Testis (tissue), 3 donors: ENCODE results near the gene PANX2. TPM values are rescaled to one million over a fixed set of nuclear protein-coding genes. Genes with fewer than 3 reads are reported as not detected.

Experiments used
- DNase-seq: peaks from one replicate; pipeline ENCODE4 v3.0.0-alpha.2; 2019
- H3K27ac ChIP-seq, 2 donors: fragments of 200-600 bp; sonication (generic); one replicate each; pipeline ENCODE4 v1.5.1; 2019
- H3K27me3 ChIP-seq: fragments of 200-600 bp; sonication (generic); one replicate; pipeline ENCODE4 v1.5.1; 2019
- H3K36me3 ChIP-seq: fragments of 200-600 bp; sonication (generic); one replicate; pipeline ENCODE4 v1.5.1; 2017; ENCODE audit warnings: low read depth; ENCODE audit errors: missing control alignments
- H3K4me1 ChIP-seq: fragments of 200-600 bp; sonication (generic); one replicate; pipeline ENCODE4 v1.5.1; 2019
- H3K4me3 ChIP-seq, 2 donors: fragments of 200-600 bp; sonication (generic); one replicate each; pipeline ENCODE4 v1.5.1; 2017 to 2019
- H3K9me3 ChIP-seq: fragments of 200-600 bp; sonication (generic); one replicate; pipeline ENCODE4 v1.5.1; 2017
- CTCF ChIP-seq, 3 experiments: fragments of 450-650 bp in 2 of 3; fragments of 200-600 bp in 1 of 3; sonication (generic) in 1 of 3; IDR thresholded peaks; one replicate each; pipeline ENCODE4 v1.5.1; 2016 to 2019; ENCODE audit warnings: antibody characterized with exemption in 3 of 3, mild to moderate bottlenecking in 2 of 3, moderate library complexity in 1 of 3
- POLR2A ChIP-seq: fragments of 450-650 bp; IDR thresholded peaks from one replicate; pipeline ENCODE4 v1.6.1; 2017; ENCODE audit warnings: antibody characterized with exemption, mild to moderate bottlenecking, moderate library complexity
- WGBS, 2 donors: methylation state at CpG; one replicate each; pipeline ENCODE4 v1.1.5; 2018; 5-methylcytosine and 5-hydroxymethylcytosine counted together
- intact Hi-C: fragments of 100-400 bp; cut with DNase I; formaldehyde crosslinking; loops from one replicate; pipeline ENCODE4 v1.15.1; 2023; ENCODE audit warnings: low total_unique reads
- polyA plus RNA-seq: library from polyadenylated mRNA; stranded (reverse); fragments of 350-450 nt; fragmentation: Illumina TruSeq; extraction: RNeasy Lipid Tissue Mini Kit (QIAGEN cat#74804); gene quantifications from one replicate; pipeline ENCODE4 v1.2.3, GENCODE V29; 2014; ENCODE audit warnings: low read depth, low replicate concordance; ENCODE audit not compliant: insufficient read depth
- total RNA-seq, 2 donors: library from RNA; depleted of rRNA; stranded (reverse); fragments of >200 nt; gene quantifications; one replicate each; pipeline ENCODE4 v1.2.3, GENCODE V29; 2016

The PANX2 gene
- total and polyA plus RNA-seq, 3 donors from 2014 or later: 2.0 to 6.3 (median 5.3) TPM

- DNase-seq: no peak
- H3K36me3 ChIP-seq: no peaks in the 10 kb centered on the region
- H3K27ac ChIP-seq: no peak overlapping the region
- no peaks in the 10 kb centered on the region for H3K9me3 ChIP-seq
- WGBS, 2 donors: 83 to 88% methylated on average over 9 of the region's 9 CpGs
- TF ChIP-seq CTCF (IDR thresholded peaks at IDR 0.05): no peak
- TF ChIP-seq POLR2A: no peak
- H3K27me3 ChIP-seq: no peaks in the 10 kb centered on the region
- no peak overlapping the region for H3K4me3 ChIP-seq
- H3K4me1 ChIP-seq: peaks cover 5% of the 10 kb centered on the region
- intact Hi-C loops: no loop called here
Measured at GRCh38 chr22:50138988-50139387, 31.5 kb upstream of the PANX2 start.

DNA sequence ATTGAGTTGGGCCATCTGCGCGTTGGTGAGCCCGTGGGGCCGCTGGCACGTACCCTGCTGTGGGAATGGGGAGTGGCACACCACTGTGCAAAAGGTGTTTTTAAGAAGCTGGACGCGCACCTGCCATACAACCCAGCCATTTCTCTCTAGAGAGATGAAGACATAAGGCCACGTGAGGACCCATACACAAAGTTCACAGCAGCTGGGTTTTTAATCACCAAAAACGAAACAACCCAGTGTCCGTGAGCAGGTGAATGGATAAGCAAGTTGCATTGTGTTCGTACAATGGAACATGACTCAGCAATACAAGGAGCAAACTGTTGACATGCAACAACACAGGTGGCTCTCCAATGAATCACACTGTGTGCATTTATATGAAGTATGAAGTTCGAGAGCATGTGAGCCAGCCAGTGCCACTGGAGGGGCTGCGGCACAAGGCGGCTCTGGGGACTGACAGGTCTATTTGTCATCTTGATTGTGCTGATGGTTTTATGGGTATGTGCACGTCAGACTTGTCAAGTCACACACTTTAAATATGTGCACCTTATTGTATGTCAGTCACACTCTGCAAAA, 30.6 kb upstream of the PANX2 start:
- H3K4me1 ChIP-seq: peaks cover 5% of the 10 kb centered on the region
- no peak overlapping the region for H3K27ac ChIP-seq
- no peak overlapping the region for H3K4me3 ChIP-seq
- no peaks in the 10 kb centered on the region for H3K27me3 ChIP-seq
- TF ChIP-seq POLR2A: no peak
- TF ChIP-seq CTCF (IDR thresholded peaks at IDR 0.05): no peak
- no peaks in the 10 kb centered on the region for H3K36me3 ChIP-seq
- intact Hi-C loops: loop anchor here (10.0 kb wide), 1 partner anchor 65 kb away; the partner anchor contains the start of gene SELENOO
- H3K9me3 ChIP-seq: no peaks in the 10 kb centered on the region
- no peak for DNase-seq
- WGBS, 2 donors: 83 to 86% methylated on average over 15 of the region's 15 CpGs

- intact Hi-C loops: loop anchor here (10.0 kb wide), 1 partner anchor 64 kb away; the partner anchor contains the start of gene SELENOO
- no peak overlapping the region for H3K4me3 ChIP-seq
- 55 to 63% methylated on average over 3 of the region's 3 CpGs for WGBS, 2 donors
- no peak overlapping the region for H3K27ac ChIP-seq
- H3K27me3 ChIP-seq: no peaks in the 10 kb centered on the region
- peaks cover 5% of the 10 kb centered on the region for H3K4me1 ChIP-seq
- TF ChIP-seq CTCF (IDR thresholded peaks at IDR 0.05) (no peak), POLR2A (no peak)
- no peak for DNase-seq
- H3K9me3 ChIP-seq: no peaks in the 10 kb centered on the region
- no peaks in the 10 kb centered on the region for H3K36me3 ChIP-seq
Measured at GRCh38 chr22:50140615-50141014, 29.9 kb upstream of the PANX2 start.

DNA sequence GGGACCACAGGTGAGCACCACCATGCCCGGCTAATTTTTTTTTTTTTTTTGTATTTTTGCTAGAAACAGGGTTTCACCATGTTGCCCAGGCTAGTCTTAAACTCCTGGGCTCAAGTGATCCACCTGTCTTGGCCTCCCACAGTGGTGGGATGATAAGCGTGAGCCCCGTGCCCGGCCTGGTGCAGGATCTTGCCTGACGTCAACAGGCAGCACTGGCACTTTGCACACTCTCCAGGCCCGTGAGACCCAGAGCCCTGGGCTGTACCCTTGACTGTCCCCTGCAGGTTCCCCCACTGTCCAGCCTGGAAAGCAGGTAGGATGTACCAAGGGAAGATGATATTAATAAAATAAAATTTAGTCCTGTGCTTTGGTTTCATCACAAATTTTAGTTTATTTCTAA, 29.1 kb upstream of the PANX2 start:
- no peak for TF ChIP-seq POLR2A
- TF ChIP-seq CTCF (IDR thresholded peaks at IDR 0.05): no peak
- DNase-seq: no peak
- Histone ChIP-seq H3K4me3 (no peak overlapping the region), H3K27me3 (no peaks in the 10 kb centered on the region), H3K36me3 (no peaks in the 10 kb centered on the region), H3K4me1 (peaks cover 6% of the 10 kb centered on the region), H3K9me3 (no peaks in the 10 kb centered on the region), H3K27ac (no peak overlapping the region)
- intact Hi-C loops: loop anchor here (10.0 kb wide), 1 partner anchor 63 kb away; the partner anchor contains the start of gene SELENOO
- 75 to 86% methylated on average over 6 of the region's 6 CpGs for WGBS, 2 donors

DNA sequence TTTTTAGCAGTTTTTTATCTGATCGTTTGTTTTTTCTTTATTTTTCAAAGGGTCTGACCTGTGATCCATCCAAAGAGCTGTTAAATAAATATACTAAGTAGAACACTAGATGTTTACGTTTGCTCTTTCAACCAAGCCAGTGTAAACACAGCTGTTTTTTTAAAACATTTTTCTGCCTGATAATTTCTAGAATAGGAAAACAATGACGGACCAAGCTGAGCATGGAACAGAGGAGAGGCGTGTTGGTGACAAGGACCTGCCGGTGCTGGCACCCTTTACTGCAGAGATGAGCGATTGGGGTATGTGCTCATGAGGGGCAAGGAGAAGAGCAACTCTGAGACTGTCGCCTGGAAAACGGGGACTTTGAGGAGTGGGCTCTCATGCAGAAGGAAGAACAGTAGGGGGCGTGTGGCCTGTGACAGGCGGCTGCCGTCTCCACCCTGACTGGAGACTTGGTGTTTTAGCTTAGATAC, 28.6 kb upstream of the PANX2 start:
- Histone ChIP-seq H3K4me1 (peaks cover 7% of the 10 kb centered on the region), H3K9me3 (no peaks in the 10 kb centered on the region), H3K36me3 (no peaks in the 10 kb centered on the region), H3K27me3 (no peaks in the 10 kb centered on the region), H3K4me3 (no peak overlapping the region), H3K27ac (no peak overlapping the region)
- 43% methylated on average over 11 of the region's 11 CpGs for WGBS, 2 donors
- no peak for TF ChIP-seq POLR2A
- DNase-seq: no peak
- intact Hi-C loops: loop anchor here (10.0 kb wide), 1 partner anchor 63 kb away; the partner anchor contains the start of gene SELENOO
